H9 (cell line): ENCODE results near the gene TFF3. TPM values are rescaled to one million over a fixed set of nuclear protein-coding genes. Genes with fewer than 3 reads are reported as not detected.
A peak's percentile ranks its signal among the peaks of the same experiment; 100 is the strongest.

Experiments used
- DNase-seq: peaks from one replicate; pipeline ENCODE4 v3.0.0-alpha.2; 2017
- H2AFZ ChIP-seq: one replicate; pipeline ENCODE4 v1.6.1; 2013; ENCODE audit warnings: mild to moderate bottlenecking, low read length, control low read depth, moderate library complexity
- H2AK5ac ChIP-seq: 2 replicates; pipeline ENCODE4 v1.6.1; 2013; ENCODE audit warnings: low read length, control low read depth, mixed read lengths; ENCODE audit not compliant: insufficient read length
- H2BK120ac ChIP-seq: one replicate; pipeline ENCODE4 v1.6.1; 2013; ENCODE audit warnings: low read depth, mild to moderate bottlenecking, low read length, control low read depth, inconsistent platforms; ENCODE audit not compliant: poor library complexity, severe bottlenecking
- H2BK12ac ChIP-seq: 2 replicates; pipeline ENCODE4 v1.6.1; 2013; ENCODE audit warnings: low read length, control low read depth, mixed read lengths, low read depth; ENCODE audit not compliant: insufficient read length
- H2BK15ac ChIP-seq: 2 replicates; pipeline ENCODE4 v1.6.1; 2013; ENCODE audit warnings: low read depth, low read length, control low read depth
- H2BK20ac ChIP-seq: one replicate; pipeline ENCODE4 v1.6.1; 2013; ENCODE audit warnings: low read depth, mild to moderate bottlenecking, low read length, control low read depth, inconsistent platforms; ENCODE audit not compliant: poor library complexity, severe bottlenecking
- H2BK5ac ChIP-seq: 2 replicates; pipeline ENCODE4 v1.6.1; 2013; ENCODE audit warnings: low read length, control low read depth, mixed read lengths; ENCODE audit not compliant: insufficient read length
- H3K14ac ChIP-seq: 2 replicates; pipeline ENCODE4 v1.6.1; 2013; ENCODE audit warnings: low read length, control low read depth; ENCODE audit not compliant: insufficient read depth
- H3K18ac ChIP-seq: 2 replicates; pipeline ENCODE4 v1.6.1; 2013; ENCODE audit warnings: low read depth, mild to moderate bottlenecking, mixed read lengths, low read length, control low read depth; ENCODE audit not compliant: insufficient read length
- H3K23ac ChIP-seq: 2 replicates; pipeline ENCODE4 v1.6.1; 2013; ENCODE audit warnings: low read length, control low read depth, mixed read lengths, low read depth; ENCODE audit not compliant: insufficient read length
- H3K23me2 ChIP-seq: 2 replicates; pipeline ENCODE4 v1.6.1; 2013; ENCODE audit warnings: low read depth, mild to moderate bottlenecking, mixed read lengths, low read length, control low read depth; ENCODE audit not compliant: insufficient read length, poor library complexity, severe bottlenecking
- H3K27ac ChIP-seq: 2 replicates; pipeline ENCODE4 v1.5.1; 2013; ENCODE audit warnings: low read length, control low read depth, mixed read lengths, low read depth; ENCODE audit not compliant: insufficient read length
- H3K27me3 ChIP-seq: 2 replicates; pipeline ENCODE4 v1.6.1; 2013; ENCODE audit warnings: low read length, control low read depth, inconsistent platforms; ENCODE audit not compliant: insufficient read depth
- H3K4ac ChIP-seq: 2 replicates; pipeline ENCODE4 v1.6.1; 2013; ENCODE audit warnings: low read depth, mild to moderate bottlenecking, control low read depth, inconsistent platforms, low read length, moderate library complexity
- H3K4me1 ChIP-seq: 2 replicates; pipeline ENCODE4 v1.6.1; 2013; ENCODE audit warnings: low read length, control low read depth, inconsistent platforms; ENCODE audit not compliant: insufficient read depth
- H3K4me2 ChIP-seq: 2 replicates; pipeline ENCODE4 v1.6.1; 2013; ENCODE audit warnings: low read length, control low read depth, mixed read lengths; ENCODE audit not compliant: insufficient read length, insufficient read depth
- H3K56ac ChIP-seq: 2 replicates; pipeline ENCODE4 v1.6.1; 2013; ENCODE audit warnings: low read depth, mild to moderate bottlenecking, mixed read lengths, low read length, control low read depth; ENCODE audit not compliant: insufficient read length
- H3K79me1 ChIP-seq: 2 replicates; pipeline ENCODE4 v1.6.1; 2013; ENCODE audit warnings: low read depth, mild to moderate bottlenecking, moderate library complexity, low read length, control low read depth, inconsistent platforms; ENCODE audit not compliant: insufficient read depth, poor library complexity, severe bottlenecking
- H3K79me2 ChIP-seq: 2 replicates; pipeline ENCODE4 v1.6.1; 2013; ENCODE audit warnings: low read length, control low read depth, inconsistent platforms; ENCODE audit not compliant: insufficient read depth
- H3K9ac ChIP-seq: 2 replicates; pipeline ENCODE4 v1.6.1; 2013; ENCODE audit warnings: low read length, control low read depth, mixed read lengths; ENCODE audit not compliant: insufficient read length; ENCODE audit errors: extremely low read depth
- H3K9me3 ChIP-seq: one replicate; pipeline ENCODE4 v1.6.1; 2013; ENCODE audit warnings: low read depth, low read length, inconsistent platforms; ENCODE audit not compliant: control insufficient read depth
- H3T11ph ChIP-seq: one replicate; pipeline ENCODE4 v1.6.1; 2013; ENCODE audit warnings: mild to moderate bottlenecking, low read length, control low read depth, inconsistent platforms
- H4K20me1 ChIP-seq: one replicate; pipeline ENCODE4 v1.6.1; 2013; ENCODE audit not compliant: control insufficient read depth, insufficient read length, insufficient read depth
- H4K5ac ChIP-seq: 2 replicates; pipeline ENCODE4 v1.6.1; 2013; ENCODE audit warnings: low read depth, mild to moderate bottlenecking, mixed read lengths, low read length, control low read depth; ENCODE audit not compliant: insufficient read length
- H4K8ac ChIP-seq: replicated peaks from 2 replicates; pipeline ENCODE4 v1.6.1; 2013; ENCODE audit warnings: low read length, control low read depth, mixed read lengths, low read depth; ENCODE audit not compliant: insufficient read length
- H4K91ac ChIP-seq: 2 replicates; pipeline ENCODE4 v1.6.1; 2013; ENCODE audit warnings: low read depth, mild to moderate bottlenecking, moderate library complexity, mixed read lengths, low read length, control low read depth; ENCODE audit not compliant: insufficient read length
- H3K27ac Mint-ChIP-seq, 3 experiments: 2 replicates in 2 of 3; 3 replicates in 1 of 3; pipeline ENCODE4 v1.8.0; 2020 to 2021; ENCODE audit warnings: mixed read lengths in 3 of 3, mild to moderate bottlenecking in 1 of 3, moderate library complexity in 1 of 3
- H3K27me3 Mint-ChIP-seq: 2 replicates; pipeline ENCODE4 v1.8.0; 2021; ENCODE audit warnings: low read depth, mild to moderate bottlenecking, moderate library complexity, mixed read lengths
- H3K36me3 Mint-ChIP-seq, 3 experiments: 2 replicates in 2 of 3; 3 replicates in 1 of 3; pipeline ENCODE4 v1.8.0; 2020 to 2021; ENCODE audit warnings: low read depth in 3 of 3, mixed read lengths in 3 of 3; ENCODE audit not compliant: insufficient read depth in 1 of 3
- H3K4me1 Mint-ChIP-seq, 2 experiments: 2 replicates each; pipeline ENCODE4 v1.8.0; 2020; ENCODE audit warnings: mixed read lengths in 2 of 2
- H3K4me3 Mint-ChIP-seq, 2 experiments: 2 replicates in 1 of 2; 3 replicates in 1 of 2; pipeline ENCODE4 v1.8.0; 2020 to 2021; ENCODE audit warnings: mild to moderate bottlenecking in 2 of 2, mixed read lengths in 2 of 2, moderate library complexity in 1 of 2
- H3K9me3 Mint-ChIP-seq, 2 experiments: 2 replicates in 1 of 2; 3 replicates in 1 of 2; pipeline ENCODE4 v1.8.0; 2020; ENCODE audit warnings: mild to moderate bottlenecking in 2 of 2, mixed read lengths in 2 of 2, moderate library complexity in 1 of 2
- CTCF ChIP-seq: fragments of 200-600 bp; sonication (generic); conservative IDR thresholded peaks from 3 replicates; pipeline ENCODE4 v1.8.0; 2021; ENCODE audit warnings: antibody characterized with exemption, mild to moderate bottlenecking
- WGBS: extraction: QIAGEN DNeasy Blood & Tissue Kit; methylation state at CpG from one replicate; pipeline ENCODE4 v1.1.7; 2013; ENCODE audit warnings: missing lambda C conversion rate, low lambda C conversion rate, mixed read lengths; ENCODE audit not compliant: insufficient read length; ENCODE audit errors: extremely low coverage; 5-methylcytosine and 5-hydroxymethylcytosine counted together
- total RNA-seq: library from RNA; stranded (reverse); gene quantifications from 2 replicates; pipeline ENCODE4 v1.2.1, GENCODE V29; 2021

Gene TFF3
- total RNA-seq, 1 experiment from 2014 or later: 1.5 TPM

DNA sequence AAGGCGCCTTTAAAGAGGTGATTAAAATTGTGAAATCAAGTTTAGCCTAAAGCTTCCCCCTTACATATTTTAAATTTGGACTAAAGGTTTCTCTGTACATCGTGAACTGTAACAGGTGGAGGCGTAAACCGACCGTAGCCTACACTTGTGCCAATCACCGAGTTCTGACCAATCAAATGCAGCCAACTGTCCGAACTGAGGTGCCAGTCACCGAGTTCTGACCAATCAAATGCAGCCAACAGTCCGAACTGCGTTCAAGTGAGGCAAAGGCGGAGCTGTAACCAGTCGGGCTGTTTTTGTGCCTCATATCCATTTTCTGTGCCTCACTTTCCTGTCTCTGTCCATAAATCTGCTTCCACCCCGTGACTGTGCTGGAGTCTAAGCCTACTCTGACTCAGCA lies 43.7 kb upstream of the TFF3 start:
- Histone ChIP-seq H3K23me2 (no peaks in the 10 kb centered on the region), H4K91ac (no peak overlapping the region), H3K18ac (no peak overlapping the region), H3K9me3 (no peaks in the 10 kb centered on the region), H3K56ac (no peak overlapping the region), H3K27me3 (no peaks in the 10 kb centered on the region), H4K20me1 (no peaks in the 10 kb centered on the region), H2BK15ac (no peak overlapping the region), H2BK12ac (no peak overlapping the region), H4K5ac (no peak overlapping the region), H3K23ac (no peak overlapping the region), H3K4me1 (no peaks in the 10 kb centered on the region), H3K79me1 (no peaks in the 10 kb centered on the region), H3K27ac (no peak overlapping the region), H3K9ac (no peak overlapping the region), H3T11ph (no peak overlapping the region), H2BK5ac (no peak overlapping the region), H3K4ac (no peak overlapping the region), H3K4me2 (no peak overlapping the region), H4K8ac (no peak overlapping the region), H2AFZ (no peak overlapping the region), H2BK120ac (no peak overlapping the region), H3K14ac (no peak overlapping the region), H3K79me2 (no peaks in the 10 kb centered on the region), H2BK20ac (no peak overlapping the region), H2AK5ac (no peak overlapping the region)
- no peak overlapping the region for H3K4me3 Mint-ChIP-seq
- peaks cover 3 to 5% (median 4%) of the 10 kb centered on the region in 3 experiments; a peak in 5 of 7 replicates for H3K36me3 Mint-ChIP-seq
- no CpG with 5 or more reads among the region's 13 CpGs for WGBS
- no peak for TF ChIP-seq CTCF
- peaks cover 9 to 18% of the 10 kb centered on the region in 2 experiments for H3K9me3 Mint-ChIP-seq
- no peaks in the 10 kb centered on the region for H3K4me1 Mint-ChIP-seq
- peaks cover 4% of the 10 kb centered on the region; the same call in 1 of the 2 replicates for H3K27me3 Mint-ChIP-seq
- no peak for DNase-seq
- peak overlapping the region in 1 of 3 experiments; percentile 6; a peak in 1 of 7 replicates for H3K27ac Mint-ChIP-seq
